B cell (primary cell): Measurements from ENCODE around the gene CD81.

Source experiments
- CTCF ChIP-seq: fragments of 200-600 bp; IDR thresholded peaks from one replicate; pipeline ENCODE4 v1.8.0; 2022; ENCODE audit warnings: antibody characterized with exemption, mild to moderate bottlenecking
- EZH2 ChIP-seq: IDR thresholded peaks from 2 replicates; pipeline ENCODE4 v1.6.1; 2012; ENCODE audit warnings: borderline replicate concordance, low read depth, mild to moderate bottlenecking, moderate library complexity, low read length; ENCODE audit not compliant: insufficient read depth, poor library complexity, severe bottlenecking

DNA sequence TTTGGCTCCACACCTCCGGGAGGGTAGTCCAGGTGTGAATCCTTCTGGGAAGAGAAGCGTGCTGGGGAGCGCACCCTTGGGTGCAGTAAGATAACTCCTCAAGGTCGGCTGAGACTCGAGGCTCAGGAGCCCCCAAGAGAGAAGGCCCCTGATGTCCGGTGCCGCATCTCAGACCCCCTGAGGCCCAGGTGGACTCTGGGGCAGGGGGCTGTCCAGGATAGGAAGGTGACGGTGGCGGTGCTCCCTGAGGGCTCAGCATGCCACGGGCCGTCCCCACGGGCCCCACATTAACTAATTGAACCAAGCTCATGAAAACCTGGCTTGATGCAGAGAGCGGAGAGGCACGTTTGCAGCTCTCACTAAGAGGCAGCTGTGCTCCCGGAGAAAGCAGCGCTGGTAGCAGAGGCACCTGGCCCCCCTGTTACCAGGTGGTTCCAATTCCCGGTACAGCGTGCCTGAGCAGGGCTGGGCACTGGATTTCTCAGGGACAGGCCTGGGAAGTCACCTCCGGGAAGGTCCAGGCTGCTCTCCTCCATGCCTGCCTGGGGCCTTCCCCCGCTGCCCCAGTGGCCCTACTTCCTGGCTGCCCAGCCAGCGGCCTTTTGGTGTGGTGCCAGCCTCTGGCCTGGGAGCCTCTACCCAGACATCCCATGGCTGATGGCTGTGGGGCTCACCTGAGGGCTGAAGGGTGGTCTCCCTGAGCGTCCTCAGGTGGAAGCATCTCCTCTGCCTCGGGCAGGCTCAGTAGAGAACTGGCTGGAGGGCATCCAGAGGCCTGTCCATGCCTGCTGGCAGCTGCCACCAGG lies 68.8 kb downstream of the CD81 start:
- no peak for TF ChIP-seq CTCF
- no peak for TF ChIP-seq EZH2
